ENCODE results near the gene SEPTIN8.

DNA sequence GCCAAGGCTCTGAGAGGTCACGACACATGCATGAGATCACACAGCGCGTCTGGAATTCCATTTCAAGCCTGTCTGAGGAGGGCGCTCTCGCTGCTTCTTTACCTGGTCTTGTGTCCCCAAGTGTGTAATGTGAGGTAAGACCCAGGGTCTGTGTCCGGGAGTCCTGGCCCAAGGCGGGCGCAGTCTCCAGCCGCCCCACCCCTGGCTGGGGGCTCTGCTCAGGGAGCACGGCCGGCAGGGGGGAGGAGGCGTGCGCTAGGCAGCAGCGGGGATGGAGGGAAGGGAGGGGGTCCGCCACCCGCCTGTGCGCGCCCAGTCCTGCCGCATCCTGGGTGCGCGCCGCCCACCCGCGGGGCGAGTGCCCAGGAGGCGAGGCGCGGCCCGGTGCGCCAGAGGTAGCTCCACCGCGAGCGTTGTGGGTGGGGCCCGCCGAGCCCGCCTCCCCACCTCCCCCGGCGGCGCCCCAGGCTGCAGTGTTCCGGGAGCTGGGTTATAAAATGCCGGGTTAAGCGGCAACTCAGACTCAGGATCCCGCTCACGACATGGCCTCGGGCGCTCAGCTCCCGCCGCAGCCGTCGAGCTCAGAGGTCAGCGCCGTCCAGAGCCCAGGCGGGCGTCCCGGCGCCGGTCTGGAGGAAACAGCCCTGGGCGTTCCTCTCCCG is 30.0 kb downstream of the SEPTIN8 start, which contains the start of gene CCNI2:
- TF ChIP-seq, protein P1, sequence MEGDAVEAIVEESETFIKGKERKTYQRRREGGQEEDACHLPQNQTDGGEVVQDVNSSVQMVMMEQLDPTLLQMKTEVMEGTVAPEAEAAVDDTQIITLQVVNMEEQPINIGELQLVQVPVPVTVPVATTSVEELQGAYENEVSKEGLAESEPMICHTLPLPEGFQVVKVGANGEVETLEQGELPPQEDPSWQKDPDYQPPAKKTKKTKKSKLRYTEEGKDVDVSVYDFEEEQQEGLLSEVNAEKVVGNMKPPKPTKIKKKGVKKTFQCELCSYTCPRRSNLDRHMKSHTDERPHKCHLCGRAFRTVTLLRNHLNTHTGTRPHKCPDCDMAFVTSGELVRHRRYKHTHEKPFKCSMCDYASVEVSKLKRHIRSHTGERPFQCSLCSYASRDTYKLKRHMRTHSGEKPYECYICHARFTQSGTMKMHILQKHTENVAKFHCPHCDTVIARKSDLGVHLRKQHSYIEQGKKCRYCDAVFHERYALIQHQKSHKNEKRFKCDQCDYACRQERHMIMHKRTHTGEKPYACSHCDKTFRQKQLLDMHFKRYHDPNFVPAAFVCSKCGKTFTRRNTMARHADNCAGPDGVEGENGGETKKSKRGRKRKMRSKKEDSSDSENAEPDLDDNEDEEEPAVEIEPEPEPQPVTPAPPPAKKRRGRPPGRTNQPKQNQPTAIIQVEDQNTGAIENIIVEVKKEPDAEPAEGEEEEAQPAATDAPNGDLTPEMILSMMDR (IDR thresholded peaks at IDR 0.05; ENCODE audit: borderline replicate concordance, extremely low read depth, low read length, poor library complexity, severe bottlenecking): no peak
- TF ChIP-seq EZH2 (IDR thresholded peaks at IDR 0.05; ENCODE audit: borderline replicate concordance, low read depth, low read length, severe bottlenecking): no peak
